Right lung (tissue), 10 donors: ENCODE results near the gene TOMM22. TPM values are rescaled to one million over a fixed set of nuclear protein-coding genes. Genes with fewer than 3 reads are reported as not detected.
"Not testable (repeated sequence)": the region's sequence is repeated elsewhere in the genome, so short reads cannot be mapped to it uniquely, and the experiment has no call there.

Source experiments
- DNase-seq, 2 donors: peaks; one replicate each; pipeline ENCODE4 v3.0.0-alpha.2; 2013
- long read RNA-seq, 8 donors: transcript quantifications; one replicate each; lab custom pipeline, GENCODE V29; 2026
- polyA plus RNA-seq, 5 donors: library from polyadenylated mRNA; unstranded; fragments of 120-200 nt; gene quantifications; one replicate each; pipeline versions ENCODE4 v1.2.1 to v1.2.3, GENCODE V29; 2013; ENCODE audit warnings: inconsistent platforms in 1 of 5, low replicate concordance in 1 of 5; ENCODE audit not compliant: insufficient read length in 5 of 5, insufficient read depth in 1 of 5

TOMM22 gene
- polyA plus RNA-seq = 10 to 100 TPM; 84.8 to 92.2 (median 86.0) TPM
- long read RNA-seq, donor 1, transcript TOMM22-201 (4 exons, 2,040 nt) = major isoform, 67 of 164 reads
- long read RNA-seq, donor 1, partial matches to known transcripts = 94 of 164 reads
- long read RNA-seq, donor 1, other reads (novel, unspliced or antisense) = 0 of 164 reads
- long read RNA-seq, donor 2, transcript TOMM22-201 (4 exons, 2,040 nt) = major isoform, 46 of 47 reads
- long read RNA-seq, donor 2, partial matches to known transcripts = 0 of 47 reads
- long read RNA-seq, donor 2, other reads (novel, unspliced or antisense) = 0 of 47 reads
- long read RNA-seq, donor 3, transcript TOMM22-201 (4 exons, 2,040 nt) = major isoform, 51 of 53 reads
- long read RNA-seq, donor 3, partial matches to known transcripts = 0 of 53 reads
- long read RNA-seq, donor 3, other reads (novel, unspliced or antisense) = 0 of 53 reads
- long read RNA-seq, donor 4, transcript TOMM22-201 (4 exons, 2,040 nt) = major isoform, 31 of 34 reads
- long read RNA-seq, donor 4, partial matches to known transcripts = 0 of 34 reads
- long read RNA-seq, donor 4, other reads (novel, unspliced or antisense) = 0 of 34 reads
- long read RNA-seq, donor 5, transcript TOMM22-202 (3 exons, 782 nt) = minor isoform, 7 of 109 reads
- long read RNA-seq, donor 5, transcript TOMM22-201 (4 exons, 2,040 nt) = major isoform, 81 of 109 reads
- long read RNA-seq, donor 5, partial matches to known transcripts = 21 of 109 reads
- long read RNA-seq, donor 5, other reads (novel, unspliced or antisense) = 0 of 109 reads
- long read RNA-seq, donor 6, transcript TOMM22-201 (4 exons, 2,040 nt) = major isoform, 59 of 62 reads
- long read RNA-seq, donor 6, partial matches to known transcripts = 0 of 62 reads
- long read RNA-seq, donor 6, other reads (novel, unspliced or antisense) = 0 of 62 reads
- long read RNA-seq, donor 7, transcript TOMM22-201 (4 exons, 2,040 nt) = major isoform, 26 of 26 reads
- long read RNA-seq, donor 7, partial matches to known transcripts = 0 of 26 reads
- long read RNA-seq, donor 7, other reads (novel, unspliced or antisense) = 0 of 26 reads
- long read RNA-seq, donor 8, transcript TOMM22-201 (4 exons, 2,040 nt) = major isoform, 27 of 28 reads
- long read RNA-seq, donor 8, partial matches to known transcripts = 0 of 28 reads
- long read RNA-seq, donor 8, other reads (novel, unspliced or antisense) = 0 of 28 reads

- DNase-seq = peak; percentile 80 to 83
Observed at GRCh38 chr22:38681582-38682335, at the start of gene TOMM22. TOMM22 (plus strand) TSS chr22:38681957; CDS start chr22:38681979, 22 bp downstream.

GRCh38 chr22:38632528-38632927 is 49.2 kb upstream of the TOMM22 start:
- no peak for DNase-seq

- DNase-seq = no peak
Observed at GRCh38 chr22:38638216-38638615, 43.5 kb upstream of the TOMM22 start.

- DNase-seq = no peak
Observed at GRCh38 chr22:38638728-38639127, 43.0 kb upstream of the TOMM22 start.

GRCh38 chr22:38641476-38642040 is 40.2 kb upstream of the TOMM22 start:
- no peak for DNase-seq

GRCh38 chr22:38644245-38644644 is 37.5 kb upstream of the TOMM22 start:
- not testable (repeated sequence) for DNase-seq

- no peak for DNase-seq
Observed at GRCh38 chr22:38645430-38645829, 36.3 kb upstream of the TOMM22 start.

GRCh38 chr22:38649841-38650522 is 31.8 kb upstream of the TOMM22 start:
- no peak for DNase-seq

GRCh38 chr22:38652859-38653258 is 28.9 kb upstream of the TOMM22 start:
- no peak for DNase-seq

- no peak for DNase-seq
Observed at GRCh38 chr22:38653741-38654140, 28.0 kb upstream of the TOMM22 start.

GRCh38 chr22:38655519-38656255 is 26.1 kb upstream of the TOMM22 start:
- DNase-seq = peak in 1 of 2 donors; percentile 9

GRCh38 chr22:38656256-38657044 is 25.3 kb upstream of the TOMM22 start, which contains the start of the genes CBY1 and FAM227A:
CBY1 (plus strand) TSS chr22:38656638; CDS start chr22:38668055, 11,417 bp downstream.
FAM227A (minus strand) TSS chr22:38656392; CDS start chr22:38650168, 6,224 bp downstream.
- DNase-seq = peak; percentile 94

GRCh38 chr22:38657045-38657909 is 24.5 kb upstream of the TOMM22 start:
- peak in 1 of 2 donors; percentile 8 for DNase-seq

GRCh38 chr22:38674888-38675287 is 6.9 kb upstream of the TOMM22 start:
- no peak for DNase-seq

GRCh38 chr22:38675833-38676232 is 5.9 kb upstream of the TOMM22 start:
- DNase-seq = no peak

- no peak for DNase-seq
Observed at GRCh38 chr22:38684895-38685294, 3.1 kb downstream of the TOMM22 start.

- no peak for DNase-seq
Observed at GRCh38 chr22:38685761-38686160, 4.0 kb downstream of the TOMM22 start.
